GM21526 (cell line): ENCODE results near the gene RARS1.
A peak's percentile ranks its signal among the peaks of the same experiment; 100 is the strongest.
"Not testable (repeated sequence)": the region's sequence is repeated elsewhere in the genome, so short reads cannot be mapped to it uniquely, and the experiment has no call there.

Source experiments
- ATAC-seq: cut with Tn5 transposase; IDR thresholded peaks from one replicate; pipeline ENCODE4 v1.9.1; 2021; ENCODE audit warnings: moderate library complexity; ENCODE audit not compliant: unreplicated experiment, low FRiP score

RARS1 gene

GRCh38 chr5:168479166-168479565, 7.1 kb upstream of the RARS1 start:
- no peak for ATAC-seq

GRCh38 chr5:168480601-168481000, 5.7 kb upstream of the RARS1 start:
- no peak for ATAC-seq

GRCh38 chr5:168481330-168481788, 4.9 kb upstream of the RARS1 start:
- peak; percentile 93 for ATAC-seq

GRCh38 chr5:168482361-168482760, 3.9 kb upstream of the RARS1 start:
- ATAC-seq, result no peak

GRCh38 chr5:168489059-168489458, 2.8 kb downstream of the RARS1 start:
- no peak for ATAC-seq

- ATAC-seq, result no peak
Observed at GRCh38 chr5:168494057-168494555, 7.8 kb downstream of the RARS1 start.

GRCh38 chr5:168502563-168503237, 16.4 kb downstream of the RARS1 start:
- ATAC-seq, result no peak

GRCh38 chr5:168513861-168514428, 27.7 kb downstream of the RARS1 start:
- no peak for ATAC-seq

- ATAC-seq, result no peak
Observed at GRCh38 chr5:168525856-168526255, 39.6 kb downstream of the RARS1 start.

GRCh38 chr5:168527756-168528295, 41.6 kb downstream of the RARS1 start:
- no peak for ATAC-seq

- ATAC-seq, result no peak
Observed at GRCh38 chr5:168528521-168529373, 42.5 kb downstream of the RARS1 start, which contains the start of gene FBLL1. FBLL1 (plus strand) TSS chr5:168529305; CDS start chr5:168529505, 200 bp downstream.

- ATAC-seq, result no peak
Observed at GRCh38 chr5:168529374-168530234, 43.3 kb downstream of the RARS1 start.

- no peak for ATAC-seq
Observed at GRCh38 chr5:168530621-168531150, 44.4 kb downstream of the RARS1 start.

- ATAC-seq, result no peak
Observed at GRCh38 chr5:168531191-168531590, 44.9 kb downstream of the RARS1 start.

- no peak for ATAC-seq
Observed at GRCh38 chr5:168531987-168532864, 46.0 kb downstream of the RARS1 start.

- ATAC-seq, result not testable (repeated sequence)
Observed at GRCh38 chr5:168534351-168534750, 48.1 kb downstream of the RARS1 start.

GRCh38 chr5:168537176-168537575, 50.9 kb downstream of the RARS1 start:
- ATAC-seq, result no peak

- no peak for ATAC-seq
Observed at GRCh38 chr5:168549554-168549953, 63.3 kb downstream of the RARS1 start.

GRCh38 chr5:168550656-168551055, 64.4 kb downstream of the RARS1 start:
- no peak for ATAC-seq
